Cardiac muscle cell (in vitro differentiated cells and primary cell): ENCODE data around the gene ZNF800. TPM values are rescaled to one million over a fixed set of nuclear protein-coding genes. Genes with fewer than 3 reads are reported as not detected.

Experiments
- DNase-seq, 2 donors: peaks; one replicate each; pipeline versions ENCODE4 v3.0.0 to v3.0.0-alpha.2; 2010 to 2017; ENCODE audit warnings: low read depth in 1 of 2, low spot score in 1 of 2
- H3K27ac ChIP-seq: fragments of 200-600 bp; sonication (generic); 2 replicates; pipeline ENCODE4 v1.5.1; 2016
- H3K27me3 ChIP-seq: fragments of 200-600 bp; sonication (generic); 2 replicates; pipeline ENCODE4 v1.6.0; 2016; ENCODE audit warnings: control low read depth
- H3K36me3 ChIP-seq: fragments of 200-600 bp; sonication (generic); 2 replicates; pipeline ENCODE4 v1.5.1; 2016; ENCODE audit warnings: control low read depth
- H3K4me1 ChIP-seq: fragments of 200-600 bp; sonication (generic); 2 replicates; pipeline ENCODE4 v1.8.1; 2017; ENCODE audit warnings: low read depth, mild to moderate bottlenecking, mixed run types
- H3K4me3 ChIP-seq: fragments of 200-600 bp; sonication (generic); 2 replicates; pipeline ENCODE4 v1.5.1; 2016; ENCODE audit warnings: mild to moderate bottlenecking
- H3K9me3 ChIP-seq: fragments of 200-600 bp; sonication (generic); 2 replicates; pipeline ENCODE4 v1.5.1; 2017; ENCODE audit warnings: low read depth, mild to moderate bottlenecking, control low read depth
- CTCF ChIP-seq: IDR thresholded peaks from 2 replicates; pipeline ENCODE4 v1.5.1; 2012; ENCODE audit warnings: low read depth, mild to moderate bottlenecking, low read length
- polyA plus RNA-seq: library from polyadenylated mRNA; unstranded; fragments of >200 nt; fragmentation: Nextera tagmentation; extraction: Ambion mirVana; gene quantifications from 2 replicates; pipeline ENCODE4 v1.2.1, GENCODE V29; 2016
- total RNA-seq: library from RNA; depleted of rRNA; stranded (reverse); fragments of >200 nt; gene quantifications from 2 replicates; pipeline ENCODE4 v1.2.3, GENCODE V29; 2016

ZNF800 gene
- total and polyA plus RNA-seq, 2 experiments from 2014 or later: 13.7 to 22.5 TPM

DNA sequence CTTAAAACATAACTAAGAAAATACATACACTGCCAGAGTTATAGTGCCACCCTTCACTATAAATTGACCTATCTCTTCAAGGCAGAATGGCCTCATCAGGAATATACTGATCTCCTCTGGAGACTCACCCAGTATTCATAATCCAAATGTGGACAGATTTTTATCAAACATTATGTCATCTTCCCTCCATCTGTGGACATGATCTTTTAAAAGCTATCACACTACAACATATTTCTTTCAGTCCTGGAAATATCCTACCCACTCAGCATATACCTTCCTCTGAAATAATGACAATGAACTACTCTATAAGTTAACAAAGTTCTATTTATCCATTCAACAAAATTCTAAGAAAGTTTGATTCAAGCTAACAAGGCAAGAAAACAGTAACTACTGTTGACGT, 3.2 kb downstream of the ZNF800 start:
- H3K36me3 ChIP-seq: peaks cover 27% of the 10 kb centered on the region

DNA sequence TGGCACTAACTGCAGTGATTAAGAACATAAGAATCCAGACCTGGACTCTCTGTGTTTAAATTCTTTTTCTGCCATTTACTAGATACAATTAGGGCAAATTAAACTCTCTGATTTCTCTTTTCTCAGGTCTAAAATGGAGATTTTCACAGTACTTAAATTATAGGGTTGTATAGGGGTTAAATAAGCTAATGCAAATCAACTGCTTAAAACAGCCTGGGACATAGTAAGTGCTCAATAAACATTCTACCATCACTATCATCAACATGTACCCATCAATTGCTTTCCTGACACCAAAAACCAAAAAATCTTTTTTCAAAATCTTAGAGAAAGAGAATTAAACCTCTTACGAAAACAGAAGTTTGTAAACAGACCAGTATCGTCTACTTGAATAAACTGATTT, 4.5 kb downstream of the ZNF800 start:
- no peaks in the 10 kb centered on the region for H3K9me3 ChIP-seq
- TF ChIP-seq CTCF: no peak
- H3K36me3 ChIP-seq: peaks cover 27% of the 10 kb centered on the region
- H3K27me3 ChIP-seq: no peaks in the 10 kb centered on the region
- peaks cover 8% of the 10 kb centered on the region for H3K4me1 ChIP-seq
- DNase-seq: no peak
- H3K4me3 ChIP-seq: no peak overlapping the region
- H3K27ac ChIP-seq: no peak overlapping the region

More for the DNA sequence above, 3.2 kb downstream of the ZNF800 start:
- Histone ChIP-seq H3K27me3 (peaks cover 9% of the 10 kb centered on the region), H3K4me1 (peaks cover 8% of the 10 kb centered on the region), H3K4me3 (no peak overlapping the region), H3K9me3 (no peaks in the 10 kb centered on the region), H3K27ac (no peak overlapping the region)
- no peak for TF ChIP-seq CTCF
- DNase-seq: no peak

GRCh38 chr7:127383123-127383835, 9.2 kb downstream of the ZNF800 start:
- no peaks in the 10 kb centered on the region for H3K4me1 ChIP-seq
- no peak overlapping the region for H3K27ac ChIP-seq
- H3K9me3 ChIP-seq: no peaks in the 10 kb centered on the region
- no peaks in the 10 kb centered on the region for H3K27me3 ChIP-seq
- TF ChIP-seq CTCF: no peak
- H3K4me3 ChIP-seq: no peak overlapping the region
- peak in 1 of 2 donors; percentile 29 for DNase-seq
- H3K36me3 ChIP-seq: peaks cover 17% of the 10 kb centered on the region

DNA sequence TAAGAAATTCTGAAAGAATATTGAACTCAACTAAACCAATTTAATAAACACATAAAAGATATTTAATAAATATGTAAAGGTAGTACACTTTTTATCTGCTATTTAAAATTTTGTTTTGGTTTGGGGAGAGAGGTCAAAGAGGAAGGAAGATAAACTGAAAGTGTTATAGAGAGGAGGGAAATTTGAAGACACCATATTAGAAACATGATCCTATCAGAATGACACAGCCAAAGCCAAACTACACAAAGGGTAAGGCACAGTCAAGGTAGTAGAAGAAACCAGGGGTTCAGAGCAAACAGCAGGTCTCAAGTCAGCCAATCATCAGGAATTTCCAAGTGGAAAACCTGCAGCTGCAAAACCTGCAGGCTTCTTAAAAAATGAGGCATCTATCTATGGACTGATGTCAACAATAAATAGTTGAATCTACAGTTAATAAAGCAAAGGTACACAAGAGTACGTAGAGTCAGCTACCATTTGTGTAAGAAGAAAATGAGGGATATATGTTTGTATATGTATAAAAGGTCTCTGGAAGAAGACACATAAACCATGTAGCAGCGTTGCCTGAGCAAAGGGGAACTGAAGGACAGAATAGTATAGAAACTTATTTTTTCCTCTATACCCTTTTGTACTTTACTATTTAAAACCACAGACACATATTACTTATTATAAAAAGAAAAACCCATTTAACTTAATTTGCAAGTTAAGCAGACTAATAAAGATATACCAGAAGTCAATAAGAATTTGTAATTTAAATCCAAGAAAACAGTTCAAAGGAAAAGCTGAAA, 10.0 kb downstream of the ZNF800 start:
- no peak for TF ChIP-seq CTCF
- no peak overlapping the region for H3K27ac ChIP-seq
- peaks cover 14% of the 10 kb centered on the region for H3K36me3 ChIP-seq

DNA sequence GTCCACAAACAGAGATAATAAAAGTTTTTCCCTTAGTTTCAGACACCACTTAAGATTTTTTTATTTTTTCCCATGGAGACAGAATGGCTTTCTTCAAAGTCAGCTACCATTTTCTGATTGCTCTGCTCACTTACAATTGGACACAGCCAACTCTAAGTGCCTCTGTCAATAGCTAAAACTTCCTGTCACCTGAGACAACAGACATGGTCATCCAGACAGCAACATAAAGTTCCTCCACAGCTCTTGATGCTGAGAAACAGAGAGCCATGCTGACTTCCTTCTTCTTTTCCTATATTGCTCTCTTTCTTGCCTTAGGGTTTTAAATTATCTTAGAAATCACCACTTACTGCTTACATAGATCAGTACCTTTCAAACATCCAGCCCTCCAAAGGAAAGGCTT, 12.0 kb downstream of the ZNF800 start:
- H3K27me3 ChIP-seq: no peaks in the 10 kb centered on the region

More for the DNA sequence above, 10.0 kb downstream of the ZNF800 start:
- H3K27me3 ChIP-seq: no peaks in the 10 kb centered on the region
- H3K4me1 ChIP-seq: no peaks in the 10 kb centered on the region
- DNase-seq: no peak
- H3K9me3 ChIP-seq: no peaks in the 10 kb centered on the region
- no peak overlapping the region for H3K4me3 ChIP-seq

More for the DNA sequence above, 12.0 kb downstream of the ZNF800 start:
- H3K4me3 ChIP-seq: no peak overlapping the region
- no peaks in the 10 kb centered on the region for H3K9me3 ChIP-seq
- no peak for DNase-seq
- TF ChIP-seq CTCF: no peak
- H3K4me1 ChIP-seq: no peaks in the 10 kb centered on the region
- peaks cover 16% of the 10 kb centered on the region for H3K36me3 ChIP-seq
- H3K27ac ChIP-seq: no peak overlapping the region
